Measurements from ENCODE around the gene GSTO2. TPM values are rescaled to one million over a fixed set of nuclear protein-coding genes. Genes with fewer than 3 reads are reported as not detected.

GSTO2 gene
- total and polyA plus RNA-seq, 2 of the 13 experiments (the other 11 are each of a cell fraction or from before 2014, with no cell fraction given): 2.1 to 7.9 TPM

DNA sequence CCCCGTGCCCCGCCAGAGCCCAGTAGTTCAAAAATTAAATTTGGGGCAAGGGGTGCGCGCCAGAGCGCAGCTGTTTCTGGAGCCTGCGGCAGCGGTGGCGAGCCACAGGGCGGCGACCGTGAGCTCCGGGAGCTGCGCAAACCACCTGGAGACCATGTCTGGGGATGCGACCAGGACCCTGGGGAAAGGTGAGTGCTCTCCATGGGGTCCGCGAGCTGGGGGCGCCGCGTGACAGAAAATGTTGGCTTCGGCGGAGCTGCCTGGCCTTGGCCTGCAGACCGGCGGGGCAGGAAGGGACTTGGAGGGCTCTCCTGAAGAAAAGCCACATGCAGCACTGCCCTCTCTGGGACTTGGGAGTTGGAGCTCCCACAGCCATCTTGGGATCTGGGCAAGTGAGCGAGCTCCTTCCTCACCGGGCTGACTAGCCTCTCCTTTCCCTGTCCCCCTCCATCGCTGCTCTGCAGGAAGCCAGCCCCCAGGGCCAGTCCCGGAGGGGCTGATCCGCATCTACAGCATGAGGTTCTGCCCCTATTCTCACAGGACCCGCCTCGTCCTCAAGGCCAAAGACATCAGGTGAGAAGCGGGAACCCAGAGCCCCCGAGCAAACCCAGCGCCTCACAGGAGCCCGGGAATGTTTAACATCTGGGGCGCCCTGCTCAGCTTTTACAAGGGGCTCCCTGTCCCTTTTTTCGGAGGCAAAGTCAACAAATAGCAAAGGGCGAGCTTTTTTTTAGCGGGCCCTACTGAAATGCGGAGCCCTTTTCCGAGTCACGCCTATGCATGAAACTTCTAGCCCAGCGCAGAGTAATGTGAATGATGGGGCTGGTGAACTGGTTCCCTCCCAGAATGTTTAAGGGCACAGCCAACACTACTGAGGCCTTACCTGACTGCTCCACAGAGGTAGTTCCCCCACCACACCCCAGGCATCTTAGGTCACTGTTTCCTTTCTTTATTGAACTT is 6.1 kb downstream of the GSTO2 start (continued):
- TF ChIP-seq MAZ (IDR thresholded peaks at IDR 0.05; ENCODE audit: borderline replicate concordance, low read depth, low read length) (no peak), MAZ (CRISPR knock-in tag; IDR thresholded peaks at IDR 0.05; ENCODE audit: low read depth) (0 out of 2 replicates have a peak, but pooled peaks have one; percentile 45), ZNF782 (CRISPR knock-in tag; IDR thresholded peaks at IDR 0.05; ENCODE audit: borderline replicate concordance) (0 out of 2 replicates have a peak, but pooled peaks have one; percentile 39), ZNF572 (CRISPR knock-in tag; IDR thresholded peaks at IDR 0.05) (0 out of 2 replicates have a peak, but pooled peaks have one; percentile 16), ZNF883 (CRISPR knock-in tag; IDR thresholded peaks at IDR 0.05; ENCODE audit: not compliant biosample characterization) (no peak), KDM2A (CRISPR knock-in tag; IDR thresholded peaks at IDR 0.05; ENCODE audit: borderline replicate concordance, low read depth) (peak; percentile 83), CBX5 (CRISPR knock-in tag; IDR thresholded peaks at IDR 0.05; ENCODE audit: borderline replicate concordance) (peak; percentile 13; the same call in 1 of the 2 replicates), ZNF17 (CRISPR knock-in tag; IDR thresholded peaks at IDR 0.05) (no peak), ZBTB7A (CRISPR knock-in tag; IDR thresholded peaks at IDR 0.05) (peak; percentile 39; the same call in 1 of the 2 replicates)
- TF ChIP-seq, protein P1, sequence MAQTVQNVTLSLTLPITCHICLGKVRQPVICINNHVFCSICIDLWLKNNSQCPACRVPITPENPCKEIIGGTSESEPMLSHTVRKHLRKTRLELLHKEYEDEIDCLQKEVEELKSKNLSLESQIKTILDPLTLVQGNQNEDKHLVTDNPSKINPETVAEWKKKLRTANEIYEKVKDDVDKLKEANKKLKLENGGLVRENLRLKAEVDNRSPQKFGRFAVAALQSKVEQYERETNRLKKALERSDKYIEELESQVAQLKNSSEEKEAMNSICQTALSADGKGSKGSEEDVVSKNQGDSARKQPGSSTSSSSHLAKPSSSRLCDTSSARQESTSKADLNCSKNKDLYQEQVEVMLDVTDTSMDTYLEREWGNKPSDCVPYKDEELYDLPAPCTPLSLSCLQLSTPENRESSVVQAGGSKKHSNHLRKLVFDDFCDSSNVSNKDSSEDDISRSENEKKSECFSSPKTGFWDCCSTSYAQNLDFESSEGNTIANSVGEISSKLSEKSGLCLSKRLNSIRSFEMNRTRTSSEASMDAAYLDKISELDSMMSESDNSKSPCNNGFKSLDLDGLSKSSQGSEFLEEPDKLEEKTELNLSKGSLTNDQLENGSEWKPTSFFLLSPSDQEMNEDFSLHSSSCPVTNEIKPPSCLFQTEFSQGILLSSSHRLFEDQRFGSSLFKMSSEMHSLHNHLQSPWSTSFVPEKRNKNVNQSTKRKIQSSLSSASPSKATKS (CRISPR knock-in tag; IDR thresholded peaks at IDR 0.05): no peak
- TF ChIP-seq, protein P2, sequence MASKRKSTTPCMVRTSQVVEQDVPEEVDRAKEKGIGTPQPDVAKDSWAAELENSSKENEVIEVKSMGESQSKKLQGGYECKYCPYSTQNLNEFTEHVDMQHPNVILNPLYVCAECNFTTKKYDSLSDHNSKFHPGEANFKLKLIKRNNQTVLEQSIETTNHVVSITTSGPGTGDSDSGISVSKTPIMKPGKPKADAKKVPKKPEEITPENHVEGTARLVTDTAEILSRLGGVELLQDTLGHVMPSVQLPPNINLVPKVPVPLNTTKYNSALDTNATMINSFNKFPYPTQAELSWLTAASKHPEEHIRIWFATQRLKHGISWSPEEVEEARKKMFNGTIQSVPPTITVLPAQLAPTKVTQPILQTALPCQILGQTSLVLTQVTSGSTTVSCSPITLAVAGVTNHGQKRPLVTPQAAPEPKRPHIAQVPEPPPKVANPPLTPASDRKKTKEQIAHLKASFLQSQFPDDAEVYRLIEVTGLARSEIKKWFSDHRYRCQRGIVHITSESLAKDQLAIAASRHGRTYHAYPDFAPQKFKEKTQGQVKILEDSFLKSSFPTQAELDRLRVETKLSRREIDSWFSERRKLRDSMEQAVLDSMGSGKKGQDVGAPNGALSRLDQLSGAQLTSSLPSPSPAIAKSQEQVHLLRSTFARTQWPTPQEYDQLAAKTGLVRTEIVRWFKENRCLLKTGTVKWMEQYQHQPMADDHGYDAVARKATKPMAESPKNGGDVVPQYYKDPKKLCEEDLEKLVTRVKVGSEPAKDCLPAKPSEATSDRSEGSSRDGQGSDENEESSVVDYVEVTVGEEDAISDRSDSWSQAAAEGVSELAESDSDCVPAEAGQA (IDR thresholded peaks at IDR 0.05; ENCODE audit: low read depth): 0 out of 2 replicates have a peak, but pooled peaks have one; percentile 29
- TF ChIP-seq, protein P2 (CRISPR knock-in tag; IDR thresholded peaks at IDR 0.05; ENCODE audit: borderline replicate concordance): no peak
- TF ChIP-seq, protein P3, sequence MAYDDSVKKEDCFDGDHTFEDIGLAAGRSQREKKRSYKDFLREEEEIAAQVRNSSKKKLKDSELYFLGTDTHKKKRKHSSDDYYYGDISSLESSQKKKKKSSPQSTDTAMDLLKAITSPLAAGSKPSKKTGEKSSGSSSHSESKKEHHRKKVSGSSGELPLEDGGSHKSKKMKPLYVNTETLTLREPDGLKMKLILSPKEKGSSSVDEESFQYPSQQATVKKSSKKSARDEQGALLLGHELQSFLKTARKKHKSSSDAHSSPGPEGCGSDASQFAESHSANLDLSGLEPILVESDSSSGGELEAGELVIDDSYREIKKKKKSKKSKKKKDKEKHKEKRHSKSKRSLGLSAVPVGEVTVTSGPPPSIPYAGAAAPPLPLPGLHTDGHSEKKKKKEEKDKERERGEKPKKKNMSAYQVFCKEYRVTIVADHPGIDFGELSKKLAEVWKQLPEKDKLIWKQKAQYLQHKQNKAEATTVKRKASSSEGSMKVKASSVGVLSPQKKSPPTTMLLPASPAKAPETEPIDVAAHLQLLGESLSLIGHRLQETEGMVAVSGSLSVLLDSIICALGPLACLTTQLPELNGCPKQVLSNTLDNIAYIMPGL (CRISPR knock-in tag; IDR thresholded peaks at IDR 0.05; ENCODE audit: borderline replicate concordance in 1 of 2, low read depth in 1 of 2): peak; percentile 55 to 65; a peak in 3 of 4 replicates

All from HepG2 (cell line).